ENCODE results near the gene YAP1.
A peak's percentile ranks its signal among the peaks of the same experiment; 100 is the strongest.

YAP1 gene

DNA sequence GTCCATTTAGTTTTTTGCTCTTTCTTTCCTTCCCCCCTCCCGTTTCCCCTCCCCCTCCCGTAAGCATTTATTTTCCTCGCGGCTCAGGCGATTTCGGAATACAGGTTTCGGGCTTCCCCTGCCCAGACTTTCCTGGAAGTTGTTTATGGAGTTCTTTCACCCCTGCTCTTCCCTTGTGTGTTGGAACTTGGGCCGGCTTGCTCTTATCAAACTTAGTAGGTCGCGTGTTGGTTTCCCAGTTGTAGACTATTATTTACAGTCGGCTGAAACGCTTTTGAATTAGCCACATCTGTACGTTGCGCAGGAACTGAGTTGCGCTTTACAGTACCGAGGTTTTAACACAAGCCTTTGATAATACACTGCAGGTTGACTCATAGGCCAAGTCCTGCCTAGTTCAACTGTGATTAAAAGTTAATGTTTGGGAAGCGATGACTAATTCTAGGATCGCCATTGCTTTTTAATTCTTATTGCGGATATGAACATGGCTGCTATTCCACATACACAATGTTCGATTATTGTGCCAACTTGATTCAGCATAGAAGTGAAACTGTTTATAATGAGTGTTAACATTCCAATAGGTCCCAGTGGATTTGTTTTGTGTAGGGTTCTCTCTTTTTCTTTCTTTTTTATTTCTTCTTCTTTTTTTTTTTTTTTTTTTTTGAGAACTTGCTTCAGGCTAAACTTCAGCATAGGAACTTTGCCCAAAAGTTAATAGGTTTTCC lies 1.7 kb downstream of the YAP1 start (continued):
- TF ChIP-seq ZNF16 (tag by site-specific recombination; IDR thresholded peaks at IDR 0.05; ENCODE audit: low read depth) (no peak), HOXD13 (CRISPR knock-in tag; IDR thresholded peaks at IDR 0.05; ENCODE audit: borderline replicate concordance) (no peak), KLF9 (tag by site-specific recombination; IDR thresholded peaks at IDR 0.05; ENCODE audit: low read depth) (peak; percentile 4; the same call in 1 of the 2 replicates), BCL11B (tag by site-specific recombination; IDR thresholded peaks at IDR 0.05; ENCODE audit: low read depth) (no peak), OVOL3 (tag by site-specific recombination; IDR thresholded peaks at IDR 0.05) (no peak), ZNF544 (tag by site-specific recombination; IDR thresholded peaks at IDR 0.05) (no peak), ZSCAN16 (tag by site-specific recombination; IDR thresholded peaks at IDR 0.05) (no peak), ZBTB17 (tag by site-specific recombination; IDR thresholded peaks at IDR 0.05) (peak; percentile 67), ZNF23 (tag by site-specific recombination; IDR thresholded peaks at IDR 0.05; ENCODE audit: borderline replicate concordance) (no peak), WT1 (tag by site-specific recombination; IDR thresholded peaks at IDR 0.05) (no peak), ZNF214 (tag by site-specific recombination; IDR thresholded peaks at IDR 0.05; ENCODE audit: borderline replicate concordance) (no peak), ZNF10 (tag by site-specific recombination; IDR thresholded peaks at IDR 0.05) (no peak), MYNN (tag by site-specific recombination; IDR thresholded peaks at IDR 0.05; ENCODE audit: borderline replicate concordance) (peak; percentile 17; the same call in 1 of the 2 replicates), SP3 (tag by site-specific recombination; IDR thresholded peaks at IDR 0.05) (no peak; the same call in 1 of the 2 replicates), ZNF433 (tag by site-specific recombination; IDR thresholded peaks at IDR 0.05; ENCODE audit: low read depth) (no peak), ZNF837 (tag by site-specific recombination; IDR thresholded peaks at IDR 0.05) (no peak), ZNF324 (tag by site-specific recombination; IDR thresholded peaks at IDR 0.05) (0 out of 2 replicates have a peak, but pooled peaks have one; percentile 43), ZNF311 (tag by site-specific recombination; IDR thresholded peaks at IDR 0.05; ENCODE audit: borderline replicate concordance) (no peak), KLF10 (tag by site-specific recombination; IDR thresholded peaks at IDR 0.05) (no peak; the same call in 1 of the 2 replicates), ZNF114 (tag by site-specific recombination; IDR thresholded peaks at IDR 0.05) (no peak), ZNF624 (tag by site-specific recombination; IDR thresholded peaks at IDR 0.05) (no peak)
- TF ChIP-seq, protein P1, sequence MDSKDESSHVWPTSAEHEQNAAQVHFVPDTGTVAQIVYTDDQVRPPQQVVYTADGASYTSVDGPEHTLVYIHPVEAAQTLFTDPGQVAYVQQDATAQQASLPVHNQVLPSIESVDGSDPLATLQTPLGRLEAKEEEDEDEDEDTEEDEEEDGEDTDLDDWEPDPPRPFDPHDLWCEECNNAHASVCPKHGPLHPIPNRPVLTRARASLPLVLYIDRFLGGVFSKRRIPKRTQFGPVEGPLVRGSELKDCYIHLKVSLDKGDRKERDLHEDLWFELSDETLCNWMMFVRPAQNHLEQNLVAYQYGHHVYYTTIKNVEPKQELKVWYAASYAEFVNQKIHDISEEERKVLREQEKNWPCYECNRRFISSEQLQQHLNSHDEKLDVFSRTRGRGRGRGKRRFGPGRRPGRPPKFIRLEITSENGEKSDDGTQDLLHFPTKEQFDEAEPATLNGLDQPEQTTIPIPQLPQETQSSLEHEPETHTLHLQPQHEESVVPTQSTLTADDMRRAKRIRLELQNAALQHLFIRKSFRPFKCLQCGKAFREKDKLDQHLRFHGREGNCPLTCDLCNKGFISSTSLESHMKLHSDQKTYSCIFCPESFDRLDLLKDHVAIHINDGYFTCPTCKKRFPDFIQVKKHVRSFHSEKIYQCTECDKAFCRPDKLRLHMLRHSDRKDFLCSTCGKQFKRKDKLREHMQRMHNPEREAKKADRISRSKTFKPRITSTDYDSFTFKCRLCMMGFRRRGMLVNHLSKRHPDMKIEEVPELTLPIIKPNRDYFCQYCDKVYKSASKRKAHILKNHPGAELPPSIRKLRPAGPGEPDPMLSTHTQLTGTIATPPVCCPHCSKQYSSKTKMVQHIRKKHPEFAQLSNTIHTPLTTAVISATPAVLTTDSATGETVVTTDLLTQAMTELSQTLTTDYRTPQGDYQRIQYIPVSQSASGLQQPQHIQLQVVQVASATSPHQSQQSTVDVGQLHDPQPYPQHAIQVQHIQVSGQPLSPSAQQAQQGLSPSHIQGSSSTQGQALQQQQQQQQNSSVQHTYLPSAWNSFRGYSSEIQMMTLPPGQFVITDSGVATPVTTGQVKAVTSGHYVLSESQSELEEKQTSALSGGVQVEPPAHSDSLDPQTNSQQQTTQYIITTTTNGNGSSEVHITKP (tag by site-specific recombination; IDR thresholded peaks at IDR 0.05) = peak; percentile 98
- TF ChIP-seq, protein P2, sequence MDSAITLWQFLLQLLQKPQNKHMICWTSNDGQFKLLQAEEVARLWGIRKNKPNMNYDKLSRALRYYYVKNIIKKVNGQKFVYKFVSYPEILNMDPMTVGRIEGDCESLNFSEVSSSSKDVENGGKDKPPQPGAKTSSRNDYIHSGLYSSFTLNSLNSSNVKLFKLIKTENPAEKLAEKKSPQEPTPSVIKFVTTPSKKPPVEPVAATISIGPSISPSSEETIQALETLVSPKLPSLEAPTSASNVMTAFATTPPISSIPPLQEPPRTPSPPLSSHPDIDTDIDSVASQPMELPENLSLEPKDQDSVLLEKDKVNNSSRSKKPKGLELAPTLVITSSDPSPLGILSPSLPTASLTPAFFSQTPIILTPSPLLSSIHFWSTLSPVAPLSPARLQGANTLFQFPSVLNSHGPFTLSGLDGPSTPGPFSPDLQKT (IDR thresholded peaks at IDR 0.05; ENCODE audit: borderline replicate concordance, low read depth, low read length) = no peak
- TF ChIP-seq, protein P3, sequence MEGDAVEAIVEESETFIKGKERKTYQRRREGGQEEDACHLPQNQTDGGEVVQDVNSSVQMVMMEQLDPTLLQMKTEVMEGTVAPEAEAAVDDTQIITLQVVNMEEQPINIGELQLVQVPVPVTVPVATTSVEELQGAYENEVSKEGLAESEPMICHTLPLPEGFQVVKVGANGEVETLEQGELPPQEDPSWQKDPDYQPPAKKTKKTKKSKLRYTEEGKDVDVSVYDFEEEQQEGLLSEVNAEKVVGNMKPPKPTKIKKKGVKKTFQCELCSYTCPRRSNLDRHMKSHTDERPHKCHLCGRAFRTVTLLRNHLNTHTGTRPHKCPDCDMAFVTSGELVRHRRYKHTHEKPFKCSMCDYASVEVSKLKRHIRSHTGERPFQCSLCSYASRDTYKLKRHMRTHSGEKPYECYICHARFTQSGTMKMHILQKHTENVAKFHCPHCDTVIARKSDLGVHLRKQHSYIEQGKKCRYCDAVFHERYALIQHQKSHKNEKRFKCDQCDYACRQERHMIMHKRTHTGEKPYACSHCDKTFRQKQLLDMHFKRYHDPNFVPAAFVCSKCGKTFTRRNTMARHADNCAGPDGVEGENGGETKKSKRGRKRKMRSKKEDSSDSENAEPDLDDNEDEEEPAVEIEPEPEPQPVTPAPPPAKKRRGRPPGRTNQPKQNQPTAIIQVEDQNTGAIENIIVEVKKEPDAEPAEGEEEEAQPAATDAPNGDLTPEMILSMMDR (tag by site-specific recombination; IDR thresholded peaks at IDR 0.05) = no peak
- TF ChIP-seq, protein P4, sequence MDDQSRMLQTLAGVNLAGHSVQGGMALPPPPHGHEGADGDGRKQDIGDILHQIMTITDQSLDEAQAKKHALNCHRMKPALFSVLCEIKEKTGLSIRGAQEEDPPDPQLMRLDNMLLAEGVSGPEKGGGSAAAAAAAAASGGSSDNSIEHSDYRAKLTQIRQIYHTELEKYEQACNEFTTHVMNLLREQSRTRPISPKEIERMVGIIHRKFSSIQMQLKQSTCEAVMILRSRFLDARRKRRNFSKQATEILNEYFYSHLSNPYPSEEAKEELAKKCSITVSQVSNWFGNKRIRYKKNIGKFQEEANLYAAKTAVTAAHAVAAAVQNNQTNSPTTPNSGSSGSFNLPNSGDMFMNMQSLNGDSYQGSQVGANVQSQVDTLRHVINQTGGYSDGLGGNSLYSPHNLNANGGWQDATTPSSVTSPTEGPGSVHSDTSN (CRISPR knock-in tag; IDR thresholded peaks at IDR 0.05) = no peak
- TF ChIP-seq, protein P5, sequence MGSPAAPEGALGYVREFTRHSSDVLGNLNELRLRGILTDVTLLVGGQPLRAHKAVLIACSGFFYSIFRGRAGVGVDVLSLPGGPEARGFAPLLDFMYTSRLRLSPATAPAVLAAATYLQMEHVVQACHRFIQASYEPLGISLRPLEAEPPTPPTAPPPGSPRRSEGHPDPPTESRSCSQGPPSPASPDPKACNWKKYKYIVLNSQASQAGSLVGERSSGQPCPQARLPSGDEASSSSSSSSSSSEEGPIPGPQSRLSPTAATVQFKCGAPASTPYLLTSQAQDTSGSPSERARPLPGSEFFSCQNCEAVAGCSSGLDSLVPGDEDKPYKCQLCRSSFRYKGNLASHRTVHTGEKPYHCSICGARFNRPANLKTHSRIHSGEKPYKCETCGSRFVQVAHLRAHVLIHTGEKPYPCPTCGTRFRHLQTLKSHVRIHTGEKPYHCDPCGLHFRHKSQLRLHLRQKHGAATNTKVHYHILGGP (tag by site-specific recombination; IDR thresholded peaks at IDR 0.05) = no peak; the same call in 1 of the 2 replicates
- TF ChIP-seq, protein P6, sequence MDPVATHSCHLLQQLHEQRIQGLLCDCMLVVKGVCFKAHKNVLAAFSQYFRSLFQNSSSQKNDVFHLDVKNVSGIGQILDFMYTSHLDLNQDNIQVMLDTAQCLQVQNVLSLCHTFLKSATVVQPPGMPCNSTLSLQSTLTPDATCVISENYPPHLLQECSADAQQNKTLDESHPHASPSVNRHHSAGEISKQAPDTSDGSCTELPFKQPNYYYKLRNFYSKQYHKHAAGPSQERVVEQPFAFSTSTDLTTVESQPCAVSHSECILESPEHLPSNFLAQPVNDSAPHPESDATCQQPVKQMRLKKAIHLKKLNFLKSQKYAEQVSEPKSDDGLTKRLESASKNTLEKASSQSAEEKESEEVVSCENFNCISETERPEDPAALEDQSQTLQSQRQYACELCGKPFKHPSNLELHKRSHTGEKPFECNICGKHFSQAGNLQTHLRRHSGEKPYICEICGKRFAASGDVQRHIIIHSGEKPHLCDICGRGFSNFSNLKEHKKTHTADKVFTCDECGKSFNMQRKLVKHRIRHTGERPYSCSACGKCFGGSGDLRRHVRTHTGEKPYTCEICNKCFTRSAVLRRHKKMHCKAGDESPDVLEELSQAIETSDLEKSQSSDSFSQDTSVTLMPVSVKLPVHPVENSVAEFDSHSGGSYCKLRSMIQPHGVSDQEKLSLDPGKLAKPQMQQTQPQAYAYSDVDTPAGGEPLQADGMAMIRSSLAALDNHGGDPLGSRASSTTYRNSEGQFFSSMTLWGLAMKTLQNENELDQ (tag by site-specific recombination; IDR thresholded peaks at IDR 0.05; ENCODE audit: low read depth) = no peak

Data from HEK293 (cell line).